GM10266 (cell line): ENCODE results near the gene SDK1.

Experiments
- DNase-seq: peaks from one replicate; pipeline ENCODE4 v3.0.0; 2012; ENCODE audit errors: extremely low spot score
- TF ChIP-seq, protein P1 (sequence below): IDR thresholded peaks from 2 replicates; pipeline ENCODE4 v1.5.1; 2012; ENCODE audit warnings: mild to moderate bottlenecking, low read depth; ENCODE audit not compliant: control insufficient read depth, insufficient read depth; ENCODE audit errors: missing control alignments

SDK1 gene

DNA sequence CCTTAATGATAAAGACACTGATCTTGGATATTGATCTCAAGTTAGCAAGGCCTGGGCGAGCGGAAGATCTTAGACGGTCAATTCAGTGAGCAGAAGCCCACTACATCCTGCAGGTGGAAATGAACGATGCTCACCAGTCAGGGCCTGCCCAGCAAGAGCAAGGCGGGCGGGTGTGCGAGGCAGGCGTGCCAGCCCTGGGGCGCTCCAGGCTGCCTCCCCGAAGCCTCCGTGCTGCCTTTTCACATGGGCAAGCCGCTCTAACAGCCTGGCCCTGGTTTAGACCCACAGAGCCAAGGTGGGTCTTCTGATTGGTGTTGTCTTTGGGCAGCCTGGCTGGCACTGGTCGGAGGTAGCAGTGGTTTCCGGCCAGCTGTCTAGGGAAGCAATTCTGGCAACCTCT is 906.0 kb downstream of the SDK1 start:
- TF ChIP-seq, protein P1, sequence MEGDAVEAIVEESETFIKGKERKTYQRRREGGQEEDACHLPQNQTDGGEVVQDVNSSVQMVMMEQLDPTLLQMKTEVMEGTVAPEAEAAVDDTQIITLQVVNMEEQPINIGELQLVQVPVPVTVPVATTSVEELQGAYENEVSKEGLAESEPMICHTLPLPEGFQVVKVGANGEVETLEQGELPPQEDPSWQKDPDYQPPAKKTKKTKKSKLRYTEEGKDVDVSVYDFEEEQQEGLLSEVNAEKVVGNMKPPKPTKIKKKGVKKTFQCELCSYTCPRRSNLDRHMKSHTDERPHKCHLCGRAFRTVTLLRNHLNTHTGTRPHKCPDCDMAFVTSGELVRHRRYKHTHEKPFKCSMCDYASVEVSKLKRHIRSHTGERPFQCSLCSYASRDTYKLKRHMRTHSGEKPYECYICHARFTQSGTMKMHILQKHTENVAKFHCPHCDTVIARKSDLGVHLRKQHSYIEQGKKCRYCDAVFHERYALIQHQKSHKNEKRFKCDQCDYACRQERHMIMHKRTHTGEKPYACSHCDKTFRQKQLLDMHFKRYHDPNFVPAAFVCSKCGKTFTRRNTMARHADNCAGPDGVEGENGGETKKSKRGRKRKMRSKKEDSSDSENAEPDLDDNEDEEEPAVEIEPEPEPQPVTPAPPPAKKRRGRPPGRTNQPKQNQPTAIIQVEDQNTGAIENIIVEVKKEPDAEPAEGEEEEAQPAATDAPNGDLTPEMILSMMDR = no peak
- DNase-seq = no peak

DNA sequence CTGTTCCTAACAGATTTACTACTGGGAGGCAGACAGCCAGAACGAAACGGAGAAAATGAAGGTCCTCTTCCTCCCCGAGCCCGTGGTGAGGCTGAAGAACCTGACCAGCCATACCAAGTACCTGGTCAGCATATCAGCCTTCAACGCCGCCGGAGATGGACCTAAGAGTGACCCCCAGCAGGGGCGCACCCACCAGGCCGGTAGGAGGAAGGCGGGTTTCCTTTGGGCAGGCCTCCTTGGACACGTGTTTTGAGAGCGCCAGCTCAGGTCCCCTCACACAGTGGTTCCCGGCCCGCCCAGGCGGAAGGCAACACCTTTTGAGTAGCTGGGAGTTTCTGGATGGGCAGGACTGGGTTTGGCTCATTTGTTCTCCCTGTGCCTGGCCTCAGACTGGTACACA is 907.0 kb downstream of the SDK1 start:
- no peak for DNase-seq
- TF ChIP-seq, protein P1 = no peak

DNA sequence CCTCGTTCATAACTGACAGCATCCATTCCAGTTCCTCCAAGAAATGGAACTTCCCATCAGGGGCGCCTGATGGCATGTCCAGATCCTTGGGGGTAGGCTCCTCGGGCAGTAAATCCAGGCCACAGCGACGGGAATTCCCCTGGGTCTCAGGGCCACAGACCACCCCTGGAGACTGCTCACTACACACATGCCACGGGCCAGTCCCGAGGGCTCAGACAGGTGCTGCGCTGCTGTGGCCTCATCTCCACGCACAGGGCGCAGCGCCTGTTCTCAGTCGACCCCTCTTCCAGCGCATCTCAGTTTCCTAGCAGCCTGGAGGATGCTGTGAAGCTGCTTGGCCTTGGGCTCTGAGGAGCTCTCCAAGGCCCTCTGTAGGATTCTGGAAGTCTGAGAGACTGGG is 907.5 kb downstream of the SDK1 start:
- TF ChIP-seq, protein P1 = no peak
- DNase-seq = no peak

DNA sequence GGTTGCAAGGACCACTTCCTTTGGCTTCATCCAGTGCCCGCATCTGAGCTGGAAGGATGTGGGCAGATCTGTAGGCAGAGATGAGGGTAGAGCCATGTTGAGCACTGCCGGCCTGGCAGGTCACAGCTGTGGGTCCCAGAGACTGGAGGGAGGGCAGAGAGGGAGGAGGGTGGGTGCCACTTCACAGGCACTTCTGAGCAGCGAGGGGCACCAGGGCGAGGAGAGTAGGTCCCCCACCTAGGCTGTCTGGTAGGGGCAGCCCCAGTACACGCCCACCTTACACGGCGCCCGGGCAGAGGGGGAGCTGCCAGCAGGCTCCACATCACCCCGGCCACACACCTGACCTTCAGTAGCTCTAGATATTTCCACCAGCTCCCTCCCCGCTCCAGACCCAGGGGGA is 908.1 kb downstream of the SDK1 start:
- TF ChIP-seq, protein P1 = no peak
- no peak for DNase-seq

DNA sequence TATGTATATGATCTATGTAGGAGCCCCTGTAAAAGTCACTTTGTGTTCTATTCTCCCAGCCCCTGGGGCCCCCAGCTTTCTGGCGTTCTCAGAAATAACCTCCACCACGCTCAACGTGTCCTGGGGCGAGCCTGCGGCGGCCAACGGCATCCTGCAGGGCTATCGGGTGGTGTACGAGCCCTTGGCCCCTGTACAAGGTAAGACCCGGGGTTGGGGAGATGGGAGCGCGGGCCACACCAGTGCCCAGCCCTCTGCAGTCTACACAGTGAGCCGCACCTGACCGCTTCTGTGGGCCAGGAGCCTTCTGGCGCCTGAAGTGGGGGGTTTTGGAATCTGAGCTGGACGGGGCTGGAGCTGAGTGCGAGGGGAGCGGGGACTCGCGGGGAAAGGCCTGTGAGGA is 908.9 kb downstream of the SDK1 start:
- no peak for DNase-seq
- TF ChIP-seq, protein P1 = no peak

DNA sequence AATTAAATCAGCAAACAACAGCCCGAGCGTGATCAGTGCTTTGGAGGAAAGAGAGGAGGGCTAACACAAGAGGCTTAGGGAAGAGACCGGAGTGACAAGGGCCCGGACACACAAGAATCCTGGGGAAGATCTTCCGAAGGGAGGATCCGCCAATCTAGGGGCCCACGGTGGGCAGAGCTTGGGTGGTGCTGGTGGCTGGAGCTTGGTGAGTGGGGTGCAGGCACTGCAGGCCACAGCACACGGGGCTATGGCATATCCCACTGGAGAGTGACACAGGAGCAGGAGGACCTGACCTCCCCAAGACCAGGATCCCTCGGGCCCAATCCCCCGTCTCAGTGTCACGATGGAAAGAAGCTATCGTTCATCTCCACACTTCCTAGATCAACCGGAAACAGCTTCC is 909.8 kb downstream of the SDK1 start:
- TF ChIP-seq, protein P1 = no peak
- no peak for DNase-seq

DNA sequence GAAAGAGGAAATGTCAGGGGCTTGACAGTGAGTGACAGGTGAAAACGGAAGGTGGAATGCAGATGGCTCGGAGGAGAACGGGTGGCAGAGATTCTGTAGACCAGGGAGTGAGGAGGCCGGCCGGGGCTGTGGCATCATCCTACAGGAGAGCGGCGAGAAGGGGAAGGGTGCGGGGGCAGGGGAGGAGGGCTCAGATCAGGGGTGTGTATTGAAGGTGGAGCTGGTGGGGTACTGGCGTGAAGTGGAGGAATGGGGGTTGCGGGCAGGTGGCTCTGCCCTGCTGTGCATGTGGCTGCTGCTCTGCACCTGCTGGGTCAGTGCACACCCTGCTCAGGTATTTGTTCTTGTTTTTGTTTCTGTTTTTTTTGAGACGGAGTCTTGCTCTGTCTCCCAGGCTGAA is 910.2 kb downstream of the SDK1 start:
- TF ChIP-seq, protein P1 = no peak
- DNase-seq = no peak
